Naive B cell (primary cell): ENCODE data around the gene FAM216B. TPM values are rescaled to one million over a fixed set of nuclear protein-coding genes. Genes with fewer than 3 reads are reported as not detected.

Experiments used
- ATAC-seq, 2 donors: fragments of 150-1000 bp; cut with Tn5 transposase; 2 replicates each; pipeline ENCODE4 v1.10.0; 2021; ENCODE audit warnings: low read depth in 2 of 2, mild to moderate bottlenecking in 2 of 2, moderate library complexity in 2 of 2
- DNase-seq: peaks from one replicate; pipeline ENCODE4 v3.0.0; 2022
- H3K27ac Mint-ChIP-seq, 6 donors: one replicate each; pipeline ENCODE4 v1.8.0; 2020 to 2022; ENCODE audit warnings: mild to moderate bottlenecking in 6 of 6, mixed read lengths in 6 of 6, moderate library complexity in 5 of 6, inconsistent platforms in 2 of 6
- H3K27me3 Mint-ChIP-seq, 3 donors: one replicate each; pipeline ENCODE4 v1.8.0; 2021 to 2022; ENCODE audit warnings: mixed read lengths in 3 of 3, mild to moderate bottlenecking in 1 of 3
- H3K36me3 Mint-ChIP-seq, 2 donors: one replicate each; pipeline ENCODE4 v1.8.0; 2020 to 2022; ENCODE audit warnings: mixed read lengths in 2 of 2, inconsistent platforms in 1 of 2, mild to moderate bottlenecking in 1 of 2
- H3K4me1 Mint-ChIP-seq, 3 donors: one replicate each; pipeline ENCODE4 v1.8.0; 2020 to 2022; ENCODE audit warnings: mixed read lengths in 3 of 3, inconsistent platforms in 1 of 3, mild to moderate bottlenecking in 1 of 3, moderate library complexity in 1 of 3
- H3K4me3 Mint-ChIP-seq, 8 donors: one replicate each; pipeline ENCODE4 v1.8.0; 2020 to 2022; ENCODE audit warnings: mild to moderate bottlenecking in 8 of 8, mixed read lengths in 8 of 8, moderate library complexity in 8 of 8, inconsistent platforms in 2 of 8
- H3K9me3 Mint-ChIP-seq, 7 donors: one replicate each; pipeline ENCODE4 v1.8.0; 2020 to 2022; ENCODE audit warnings: mixed read lengths in 7 of 7, mild to moderate bottlenecking in 5 of 7, inconsistent platforms in 2 of 7, moderate library complexity in 1 of 7
- polyA plus RNA-seq, 6 donors: library from polyadenylated mRNA; unstranded; fragments of 300-500 nt; fragmentation: Illumina TruSeq; gene quantifications; one replicate each; pipeline ENCODE4 v1.2.3, GENCODE V29; 2021; ENCODE audit warnings: low read depth in 6 of 6

The FAM216B gene
- polyA plus RNA-seq = not detected

DNA sequence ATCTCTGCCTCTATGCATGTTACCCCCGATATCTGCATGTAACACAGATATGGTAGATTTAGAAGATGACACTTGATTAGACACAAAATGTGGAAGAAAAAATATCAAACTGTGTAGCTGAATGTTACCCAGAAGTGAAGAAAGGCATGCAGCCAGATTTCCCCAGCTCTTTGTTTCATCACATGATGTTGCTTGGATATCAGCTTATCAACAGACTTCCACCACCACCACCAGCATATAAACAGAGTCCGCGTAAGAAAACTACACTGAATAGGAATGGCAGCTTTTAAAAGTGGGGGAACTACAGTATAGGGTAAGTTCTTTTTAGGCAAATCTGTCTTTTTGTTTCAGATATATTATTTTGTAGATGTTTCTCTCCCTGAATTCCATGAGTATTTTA is at the start of gene FAM216B:
TSS of gene FAM216B (plus strand) at position 233 of the 400 bp plus-strand sequence. CDS start 2,484 bp downstream, outside the sequence.
- H3K4me3 Mint-ChIP-seq = no peak within 1 kb of the TSS
- ATAC-seq (no peak), DNase-seq (no peak)
- no peaks in the 10 kb centered on the region for H3K36me3 Mint-ChIP-seq
- peaks cover 0 to 5% (median 0%) of the 10 kb centered on the region in 7 donors for H3K9me3 Mint-ChIP-seq
- peaks cover 5 to 28% (median 22%) of the 10 kb centered on the region in 3 donors for H3K27me3 Mint-ChIP-seq
- no peak within 1 kb of the TSS for H3K27ac Mint-ChIP-seq
- no peaks in the 10 kb centered on the region for H3K4me1 Mint-ChIP-seq

DNA sequence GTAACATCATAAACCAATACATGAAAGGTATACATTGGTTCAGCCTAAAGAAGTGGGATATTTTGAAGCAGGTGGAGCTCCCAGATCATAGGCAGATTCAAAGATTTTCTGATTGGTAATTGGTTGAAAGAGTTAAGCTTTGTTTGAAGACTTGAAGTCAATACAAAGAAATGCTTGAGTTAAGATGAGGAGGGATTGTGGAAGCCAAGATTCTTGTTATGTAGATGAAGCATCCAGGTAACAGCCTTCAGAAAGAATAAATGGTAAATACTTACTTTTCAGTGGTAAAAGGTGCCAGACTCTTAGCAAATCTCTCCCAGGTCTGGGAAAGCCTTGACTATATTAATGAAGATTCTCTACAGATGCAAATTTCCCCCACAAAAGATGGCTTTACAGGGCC is 49.3 kb upstream of the FAM216B start:
- Mint-ChIP-seq H3K4me3 (no peak overlapping the region), H3K9me3 (peaks cover 0 to 4% (median 0%) of the 10 kb centered on the region in 7 donors), H3K27ac (no peak overlapping the region), H3K36me3 (no peaks in the 10 kb centered on the region), H3K27me3 (peaks cover 0 to 8% (median 5%) of the 10 kb centered on the region in 3 donors), H3K4me1 (no peaks in the 10 kb centered on the region)
- no peak for ATAC-seq
- DNase-seq = no peak

DNA sequence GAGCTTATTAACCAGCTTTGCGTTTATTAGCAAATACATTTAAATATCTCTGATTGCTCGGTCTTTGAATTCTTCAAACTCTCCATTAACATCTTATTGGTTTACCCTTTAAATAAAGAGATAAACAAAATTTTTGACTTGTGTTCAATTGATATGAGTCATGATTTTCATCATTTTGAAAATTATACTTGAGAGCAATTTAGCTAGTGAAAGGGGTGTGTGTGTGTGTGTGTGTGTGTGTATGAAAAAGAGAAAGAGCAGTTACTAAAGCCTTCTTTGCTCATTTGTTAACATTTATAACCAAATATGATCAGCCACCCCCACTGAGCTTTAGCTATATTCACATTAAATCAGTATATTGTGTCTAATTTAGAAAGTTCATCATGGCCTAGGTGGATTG is 48.3 kb upstream of the FAM216B start:
- no peaks in the 10 kb centered on the region for H3K36me3 Mint-ChIP-seq
- H3K4me1 Mint-ChIP-seq = no peaks in the 10 kb centered on the region
- peaks cover 0 to 4% (median 0%) of the 10 kb centered on the region in 7 donors for H3K9me3 Mint-ChIP-seq
- peaks cover 0 to 9% (median 8%) of the 10 kb centered on the region in 3 donors for H3K27me3 Mint-ChIP-seq
- no peak overlapping the region for H3K27ac Mint-ChIP-seq
- no peak overlapping the region for H3K4me3 Mint-ChIP-seq
- DNase-seq (no peak), ATAC-seq (no peak)

DNA sequence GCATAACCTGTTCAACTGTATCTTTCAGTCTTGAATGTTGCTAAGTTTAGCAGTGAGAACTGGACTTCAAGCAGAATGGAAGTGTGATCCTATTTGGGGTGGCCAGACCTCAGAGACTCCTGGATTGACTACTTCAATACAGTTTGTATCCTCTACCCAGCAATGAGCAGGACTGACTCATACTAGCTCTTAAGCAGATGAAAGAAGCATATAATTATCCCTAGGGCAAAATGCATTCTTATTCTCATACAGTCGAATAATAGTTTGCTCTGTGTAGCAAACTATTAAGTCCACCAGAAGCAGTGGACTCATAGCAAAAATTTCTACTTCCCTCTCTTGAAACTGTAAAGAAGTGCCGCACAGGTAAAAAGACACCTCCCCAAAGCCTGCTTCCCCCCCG is 46.4 kb upstream of the FAM216B start:
- Mint-ChIP-seq H3K27ac (no peak overlapping the region), H3K9me3 (peaks cover 0 to 4% (median 0%) of the 10 kb centered on the region in 7 donors), H3K36me3 (no peaks in the 10 kb centered on the region), H3K4me3 (no peak overlapping the region), H3K27me3 (peaks cover 0 to 11% (median 8%) of the 10 kb centered on the region in 3 donors), H3K4me1 (no peaks in the 10 kb centered on the region)
- ATAC-seq = no peak
- no peak for DNase-seq

DNA sequence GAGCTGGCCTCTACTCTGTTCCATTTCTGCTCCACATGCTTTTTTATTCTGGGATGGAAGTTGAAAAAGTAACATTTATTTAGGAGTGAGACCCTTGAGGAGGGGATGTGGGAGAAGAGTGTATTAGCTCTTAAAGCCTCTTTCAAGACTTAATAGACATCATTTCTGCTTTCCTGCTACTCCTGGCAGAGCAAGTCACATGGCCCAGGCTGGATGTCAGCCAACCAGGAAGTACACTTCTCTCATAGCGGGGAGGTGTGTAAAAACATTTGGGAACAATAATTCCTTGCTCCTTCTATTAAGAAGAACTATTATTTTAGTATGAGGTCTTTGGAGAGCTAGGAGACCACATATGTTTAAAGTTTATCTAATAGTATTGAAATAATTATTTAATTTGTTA is 40.6 kb upstream of the FAM216B start:
- H3K27ac Mint-ChIP-seq = no peak overlapping the region
- no peaks in the 10 kb centered on the region for H3K4me1 Mint-ChIP-seq
- peaks cover 0 to 8% (median 6%) of the 10 kb centered on the region in 3 donors for H3K27me3 Mint-ChIP-seq
- no peak overlapping the region for H3K4me3 Mint-ChIP-seq
- no peaks in the 10 kb centered on the region for H3K9me3 Mint-ChIP-seq
- H3K36me3 Mint-ChIP-seq = no peaks in the 10 kb centered on the region
- DNase-seq = no peak
- ATAC-seq = no peak

DNA sequence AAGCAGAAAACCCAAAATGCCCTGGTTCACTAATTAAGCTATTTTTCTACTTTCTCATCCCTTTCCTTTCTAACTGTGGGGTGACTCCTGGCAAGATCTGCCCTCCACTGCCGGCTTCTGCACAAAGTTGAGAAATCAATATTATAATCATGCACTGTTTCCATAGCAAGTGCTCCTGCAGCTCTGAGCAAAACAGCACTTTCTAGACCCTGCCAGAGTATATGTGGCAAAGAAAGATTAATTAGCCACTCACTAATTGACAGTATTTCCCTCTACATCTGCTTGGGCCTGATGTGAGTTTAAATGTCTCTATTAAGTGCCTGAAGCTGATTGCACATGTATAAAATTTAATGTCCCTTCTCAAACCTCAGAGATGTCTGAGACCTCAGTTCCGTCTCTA is 39.5 kb upstream of the FAM216B start:
- DNase-seq (no peak), ATAC-seq (no peak)
- H3K27me3 Mint-ChIP-seq = peaks cover 0 to 8% (median 6%) of the 10 kb centered on the region in 3 donors
- H3K27ac Mint-ChIP-seq = no peak overlapping the region
- H3K9me3 Mint-ChIP-seq = no peaks in the 10 kb centered on the region
- H3K4me1 Mint-ChIP-seq = no peaks in the 10 kb centered on the region
- H3K4me3 Mint-ChIP-seq = no peak overlapping the region
- H3K36me3 Mint-ChIP-seq = no peaks in the 10 kb centered on the region

DNA sequence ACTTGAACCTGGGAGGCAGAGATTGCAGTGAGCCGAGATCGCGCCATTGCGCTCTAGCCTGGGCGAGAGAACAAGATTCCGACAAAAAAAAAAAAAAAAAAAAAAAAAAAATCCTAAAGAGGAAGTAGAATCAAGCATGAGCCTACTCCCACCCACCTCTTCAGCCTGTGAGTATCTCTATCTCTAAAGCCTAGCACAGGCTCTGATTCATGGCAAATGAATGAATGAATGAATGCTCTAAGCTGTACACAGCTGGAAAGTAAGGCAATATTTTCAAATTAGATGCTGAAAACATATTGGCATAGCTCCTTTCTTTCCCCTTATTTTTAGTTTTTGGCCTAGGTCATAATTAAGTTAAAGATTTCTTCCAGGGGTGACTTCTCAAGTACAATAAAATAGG is 35.7 kb upstream of the FAM216B start:
- Mint-ChIP-seq H3K27ac (no peak overlapping the region), H3K36me3 (no peaks in the 10 kb centered on the region), H3K4me3 (no peak overlapping the region), H3K4me1 (no peaks in the 10 kb centered on the region), H3K27me3 (peaks cover 0 to 17% (median 4%) of the 10 kb centered on the region in 3 donors), H3K9me3 (no peaks in the 10 kb centered on the region)
- ATAC-seq (no peak), DNase-seq (no peak)

DNA sequence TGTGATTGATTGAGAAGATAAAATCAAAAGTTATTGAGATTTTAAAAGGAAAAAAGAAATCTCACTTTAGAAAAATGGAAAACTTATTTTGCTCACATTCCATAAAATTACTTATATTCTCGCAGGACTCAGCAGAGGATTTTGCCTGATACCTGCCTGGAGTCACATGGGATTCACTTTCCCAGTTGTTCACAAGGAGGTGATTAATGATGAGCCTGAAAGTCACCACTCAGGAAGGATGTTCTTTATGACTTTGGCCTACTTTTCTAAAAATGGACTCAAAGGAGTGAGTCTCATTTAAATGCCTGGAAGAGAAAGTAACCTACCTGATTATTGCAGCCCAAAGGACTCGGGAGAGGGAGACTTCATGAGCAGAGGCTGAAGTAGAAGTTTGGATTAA is 34.5 kb upstream of the FAM216B start:
- Mint-ChIP-seq H3K4me3 (no peak overlapping the region), H3K27me3 (peaks cover 0 to 14% (median 4%) of the 10 kb centered on the region in 3 donors), H3K27ac (no peak overlapping the region), H3K4me1 (no peaks in the 10 kb centered on the region), H3K9me3 (no peaks in the 10 kb centered on the region), H3K36me3 (no peaks in the 10 kb centered on the region)
- no peak for DNase-seq
- ATAC-seq = no peak

DNA sequence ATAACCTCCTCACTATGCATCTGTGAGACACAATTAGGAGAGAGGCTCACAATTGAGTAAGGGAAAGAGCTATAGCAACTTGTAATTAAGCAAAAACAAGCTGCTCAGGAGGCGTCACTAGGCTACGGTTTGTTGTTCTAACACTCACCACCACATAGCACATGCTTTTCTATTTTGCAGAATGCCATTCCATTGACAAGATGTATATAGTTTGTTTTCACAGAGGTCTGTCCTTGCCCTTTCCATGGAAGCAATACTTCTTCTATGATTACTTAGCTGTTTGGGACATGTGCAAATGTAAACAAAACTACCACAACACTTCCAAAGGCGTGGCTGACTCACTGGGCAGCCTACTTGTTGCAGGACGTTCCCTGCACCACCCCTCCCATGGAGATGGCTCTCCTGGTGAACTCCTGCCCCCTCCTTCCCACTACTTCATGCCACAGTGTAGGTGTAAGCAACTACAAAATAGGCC is 33.9 kb upstream of the FAM216B start:
- no peak for DNase-seq
- Mint-ChIP-seq H3K27ac (no peak overlapping the region), H3K4me1 (no peaks in the 10 kb centered on the region), H3K4me3 (no peak overlapping the region), H3K36me3 (no peaks in the 10 kb centered on the region), H3K9me3 (no peaks in the 10 kb centered on the region), H3K27me3 (peaks cover 0 to 11% (median 4%) of the 10 kb centered on the region in 3 donors)
- no peak for ATAC-seq

DNA sequence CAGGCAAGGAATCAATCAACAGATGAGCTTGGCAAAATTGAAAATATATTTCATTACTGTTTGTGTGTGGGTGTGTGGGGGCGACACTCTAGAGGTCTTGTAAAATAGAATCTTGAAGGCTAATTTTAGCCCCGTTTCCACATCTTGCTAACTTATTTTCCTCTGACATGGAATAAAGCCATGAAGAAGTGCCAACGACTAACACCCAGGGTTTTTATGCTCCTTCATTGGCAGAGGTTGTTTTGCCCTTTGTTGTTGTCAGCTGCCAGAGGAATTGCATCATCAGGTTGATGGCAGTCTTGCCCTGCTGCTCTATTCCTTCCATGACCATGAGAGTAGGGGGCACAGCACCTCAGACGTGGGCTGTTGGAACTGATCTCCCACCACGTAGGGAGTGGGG is 30.6 kb upstream of the FAM216B start:
- Mint-ChIP-seq H3K27ac (no peak overlapping the region), H3K36me3 (no peaks in the 10 kb centered on the region), H3K9me3 (no peaks in the 10 kb centered on the region), H3K4me3 (no peak overlapping the region), H3K27me3 (peaks cover 0 to 11% (median 4%) of the 10 kb centered on the region in 3 donors), H3K4me1 (no peaks in the 10 kb centered on the region)
- ATAC-seq (no peak), DNase-seq (no peak)

DNA sequence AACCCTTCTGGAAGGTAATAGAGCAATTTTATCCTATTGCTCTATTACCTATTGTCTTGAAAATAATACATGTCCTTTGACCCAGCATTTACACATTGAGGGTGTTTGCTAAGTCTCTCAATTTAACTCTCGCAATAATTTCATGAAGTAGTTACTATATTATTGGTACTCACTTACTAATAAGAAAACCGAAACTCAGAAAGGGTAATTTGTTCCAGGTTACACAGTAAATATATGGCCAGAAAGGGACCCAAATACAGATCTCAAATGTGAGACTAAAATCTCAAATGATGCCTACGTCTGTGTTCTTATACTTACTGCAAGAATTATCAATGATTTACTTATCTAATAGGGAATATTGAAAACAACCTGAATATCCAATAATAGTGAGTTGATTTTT is 29.7 kb upstream of the FAM216B start:
- Mint-ChIP-seq H3K27ac (no peak overlapping the region), H3K36me3 (no peaks in the 10 kb centered on the region), H3K4me3 (no peak overlapping the region), H3K4me1 (no peaks in the 10 kb centered on the region), H3K9me3 (peaks cover 0 to 7% (median 0%) of the 10 kb centered on the region in 7 donors), H3K27me3 (peaks cover 0 to 11% (median 4%) of the 10 kb centered on the region in 3 donors)
- no peak for ATAC-seq
- no peak for DNase-seq

DNA sequence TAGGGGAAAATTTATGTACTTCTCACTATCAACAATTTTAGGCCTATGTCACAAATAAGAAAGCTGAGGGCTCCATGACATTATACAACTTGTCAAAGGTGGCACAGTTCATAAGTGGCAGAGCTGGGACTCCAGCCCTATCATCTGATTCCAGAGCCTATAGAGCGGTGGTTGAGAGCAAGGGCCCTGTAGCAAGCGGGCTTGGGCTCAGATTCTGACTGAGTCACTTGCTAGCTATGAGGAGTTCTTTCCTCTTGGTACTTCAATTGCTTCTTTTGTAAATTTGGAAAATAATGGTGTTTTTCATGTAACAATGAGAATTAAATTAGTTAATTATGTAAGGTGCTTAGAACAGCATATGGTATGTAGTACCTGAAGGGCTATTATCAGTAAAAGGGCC is 28.7 kb upstream of the FAM216B start:
- Mint-ChIP-seq H3K9me3 (peaks cover 2 to 18% (median 7%) of the 10 kb centered on the region in 7 donors), H3K4me3 (no peak overlapping the region), H3K4me1 (no peaks in the 10 kb centered on the region), H3K36me3 (peaks cover 0 to 5% of the 10 kb centered on the region in 2 donors), H3K27me3 (peaks cover 0 to 5% (median 0%) of the 10 kb centered on the region in 3 donors), H3K27ac (no peak overlapping the region)
- no peak for DNase-seq
- ATAC-seq = no peak

DNA sequence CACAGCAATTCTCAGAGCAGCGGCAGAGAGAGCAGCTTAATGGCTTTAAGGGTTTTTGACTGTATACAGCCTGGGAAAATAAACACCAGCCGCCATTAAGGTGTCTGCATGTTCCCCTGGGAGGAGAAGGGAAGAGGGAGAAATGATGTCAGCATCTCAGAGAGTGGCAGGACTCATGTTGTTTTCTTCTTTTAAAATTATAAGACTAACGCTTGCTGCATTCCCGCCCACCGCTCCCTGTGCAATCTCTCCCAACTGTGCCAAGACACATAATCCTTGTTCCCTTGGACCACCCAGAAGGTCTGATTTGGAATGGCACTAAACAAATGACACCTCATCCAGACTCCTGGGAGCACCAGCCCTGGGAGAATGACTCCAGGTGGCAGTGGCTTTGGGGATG is 27.7 kb upstream of the FAM216B start:
- Mint-ChIP-seq H3K36me3 (peaks cover 0 to 7% of the 10 kb centered on the region in 2 donors), H3K4me3 (no peak overlapping the region), H3K9me3 (peaks cover 2 to 24% (median 8%) of the 10 kb centered on the region in 7 donors), H3K27me3 (peaks cover 0 to 5% (median 0%) of the 10 kb centered on the region in 3 donors), H3K4me1 (no peaks in the 10 kb centered on the region), H3K27ac (no peak overlapping the region)
- DNase-seq (no peak), ATAC-seq (no peak)

DNA sequence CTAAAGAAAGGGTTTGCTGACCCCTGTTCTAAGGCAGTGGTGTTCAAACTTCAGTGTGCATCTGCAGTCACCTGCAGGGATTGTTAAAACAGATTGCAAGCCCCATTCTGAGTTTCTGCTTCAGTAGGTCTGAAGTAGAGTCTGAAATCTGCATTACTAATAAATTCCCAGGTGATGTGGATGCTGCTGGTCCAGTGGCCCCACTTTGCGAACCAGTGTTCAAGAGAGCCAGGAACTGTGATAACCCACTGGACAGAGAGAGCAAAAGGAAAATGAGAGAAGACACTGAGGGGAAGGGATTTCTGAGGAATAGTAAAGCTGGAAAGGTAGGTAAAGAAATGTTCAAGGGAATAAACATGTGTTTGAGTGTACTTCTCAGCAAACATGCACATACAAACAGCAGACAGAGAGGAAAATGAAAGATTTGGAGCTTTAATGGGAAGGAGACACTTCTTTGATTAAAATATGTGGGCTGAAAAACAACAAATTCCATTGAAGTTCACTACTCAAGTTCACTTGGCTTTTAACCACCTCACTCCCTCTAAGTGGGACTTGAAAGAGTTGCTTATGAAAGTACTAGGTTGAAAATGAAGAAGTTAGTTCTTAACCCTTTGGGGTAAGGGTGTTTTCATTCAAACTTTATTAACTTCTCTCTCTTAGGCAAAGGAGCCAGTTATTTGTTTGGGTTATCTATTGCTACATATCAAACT is 26.4 kb upstream of the FAM216B start:
- Mint-ChIP-seq H3K4me3 (no peak overlapping the region), H3K4me1 (no peaks in the 10 kb centered on the region), H3K36me3 (peaks cover 0 to 7% of the 10 kb centered on the region in 2 donors), H3K9me3 (peaks cover 2 to 27% (median 8%) of the 10 kb centered on the region in 7 donors), H3K27ac (no peak overlapping the region), H3K27me3 (no peaks in the 10 kb centered on the region)
- no peak for ATAC-seq
- DNase-seq = no peak
